ENCODE data around the gene RUNX1. TPM values are rescaled to one million over a fixed set of nuclear protein-coding genes. Genes with fewer than 3 reads are reported as not detected.

RUNX1 gene
- total and polyA plus RNA-seq, 2 of the 13 experiments (the other 11 are each of a cell fraction or from before 2014, with no cell fraction given) = 5.4 to 6.4 TPM

GRCh38 chr21:34887725-34888568 lies 161.2 kb downstream of the RUNX1 start (continued):
- TF ChIP-seq MNT (IDR thresholded peaks at IDR 0.05) (0 out of 2 replicates have a peak, but pooled peaks have one; percentile 4), ZNF333 (CRISPR knock-in tag; IDR thresholded peaks at IDR 0.05; ENCODE audit: borderline replicate concordance) (0 out of 2 replicates have a peak, but pooled peaks have one; percentile 55), ZIK1 (CRISPR knock-in tag; IDR thresholded peaks at IDR 0.05; ENCODE audit: borderline replicate concordance, low read depth) (0 out of 2 replicates have a peak, but pooled peaks have one; percentile 39), ZNF691 (CRISPR knock-in tag; IDR thresholded peaks at IDR 0.05; ENCODE audit: borderline replicate concordance, low read depth) (0 out of 2 replicates have a peak, but pooled peaks have one; percentile 54), HMGA1 (CRISPR knock-in tag; conservative IDR thresholded peaks at IDR 0.05) (no peak), ZNF687 (CRISPR knock-in tag; IDR thresholded peaks at IDR 0.05) (peak; percentile 78), KDM1A (CRISPR knock-in tag; IDR thresholded peaks at IDR 0.05) (no peak), KDM5A (IDR thresholded peaks at IDR 0.05; ENCODE audit: borderline replicate concordance, low read length) (no peak), AGO2 (optimal IDR thresholded peaks at IDR 0.05; ENCODE audit: low read depth, low read length) (peak; percentile 85), U2AF1 (optimal IDR thresholded peaks at IDR 0.05; ENCODE audit: low read depth, low read length) (peak; percentile 38), ATF3 (CRISPR knock-in tag; IDR thresholded peaks at IDR 0.05) (peak; percentile 41; the same call in 1 of the 2 replicates), ZSCAN31 (CRISPR knock-in tag; IDR thresholded peaks at IDR 0.05; ENCODE audit: low read depth) (peak; percentile 17; the same call in 1 of the 2 replicates), PHF8 (CRISPR knock-in tag; IDR thresholded peaks at IDR 0.05) (peak; percentile 61; the same call in 1 of the 2 replicates), NR3C1 (CRISPR knock-in tag; IDR thresholded peaks at IDR 0.05) (no peak), FOXM1 (CRISPR knock-in tag; IDR thresholded peaks at IDR 0.05) (no peak), ZNF512 (CRISPR knock-in tag; IDR thresholded peaks at IDR 0.05) (peak; percentile 34; the same call in 1 of the 2 replicates), DNMT1 (CRISPR knock-in tag; IDR thresholded peaks at IDR 0.05) (no peak), ATF4 (CRISPR knock-in tag; IDR thresholded peaks at IDR 0.05) (0 out of 4 replicates have a peak, but pooled peaks of 1 of the 2 experiments have one; percentile 6)

Data from HepG2 (cell line).